Fibroblast of lung (primary cell): ENCODE data around the gene CORO2B. TPM values are rescaled to one million over a fixed set of nuclear protein-coding genes. Genes with fewer than 3 reads are reported as not detected.

ENCODE experiments used
- DNase-seq, 2 donors: peaks; one replicate each; pipeline versions ENCODE4 v3.0.0 to v3.0.0-alpha.2; 2010; ENCODE audit warnings: low read depth in 2 of 2
- H2AFZ ChIP-seq: 2 replicates; pipeline ENCODE4 v1.5.1; 2012; ENCODE audit warnings: low read length, control low read depth, inconsistent platforms
- H3K27ac ChIP-seq: 2 replicates; pipeline ENCODE4 v1.5.1; 2011; ENCODE audit warnings: low read length, control low read depth; ENCODE audit not compliant: insufficient read depth
- H3K27me3 ChIP-seq: 2 replicates; pipeline ENCODE4 v1.5.1; 2011; ENCODE audit warnings: mild to moderate bottlenecking, low read length; ENCODE audit not compliant: control insufficient read depth, insufficient read depth
- H3K36me3 ChIP-seq: 2 replicates; pipeline ENCODE4 v1.5.1; 2011; ENCODE audit warnings: low read length; ENCODE audit not compliant: control insufficient read depth, insufficient read depth
- H3K4me1 ChIP-seq: 2 replicates; pipeline ENCODE4 v1.5.1; 2011; ENCODE audit warnings: low read length; ENCODE audit not compliant: control insufficient read depth, insufficient read depth; ENCODE audit errors: extremely low read depth
- H3K4me2 ChIP-seq: 2 replicates; pipeline ENCODE4 v1.5.1; 2011; ENCODE audit warnings: low read length, control low read depth; ENCODE audit not compliant: insufficient read depth; ENCODE audit errors: extremely low read depth
- H3K4me3 ChIP-seq, 4 experiments: fragments of 200-600 bp in 1 of 4; sonication (generic) in 1 of 4; replicated peaks in 1 of 4; 2 replicates each; pipeline ENCODE4 v1.5.1; 2011 to 2016; ENCODE audit warnings: low read length in 4 of 4, low read depth in 3 of 4, mild to moderate bottlenecking in 3 of 4, control low read depth in 2 of 4, inconsistent platforms in 1 of 4, mixed read lengths in 1 of 4; ENCODE audit not compliant: insufficient read depth in 1 of 4; ENCODE audit errors: control extremely low read depth in 1 of 4
- H3K79me2 ChIP-seq: 2 replicates; pipeline ENCODE4 v1.5.1; 2012; ENCODE audit warnings: mild to moderate bottlenecking, low read length, inconsistent platforms; ENCODE audit not compliant: control insufficient read depth, insufficient read depth
- H3K9ac ChIP-seq: 2 replicates; pipeline ENCODE4 v1.5.1; 2011; ENCODE audit warnings: mild to moderate bottlenecking, low read length, control low read depth; ENCODE audit not compliant: insufficient read depth
- H3K9me3 ChIP-seq: 2 replicates; pipeline ENCODE4 v1.5.1; 2012; ENCODE audit warnings: low read depth, low read length; ENCODE audit not compliant: control insufficient read depth, insufficient read depth
- H4K20me1 ChIP-seq: 2 replicates; pipeline ENCODE4 v1.5.1; 2011; ENCODE audit warnings: low read length; ENCODE audit not compliant: control insufficient read depth, insufficient read depth; ENCODE audit errors: extremely low read depth
- EZH2 ChIP-seq: IDR thresholded peaks from 2 replicates; pipeline ENCODE4 v1.5.1; 2012; ENCODE audit warnings: low read length, control low read depth, mild to moderate bottlenecking; ENCODE audit errors: missing control alignments
- polyA plus RNA-seq, 2 donors: library from polyadenylated mRNA; depleted of rRNA in 1 of 2; stranded (reverse) in 1 of 2; unstranded in 1 of 2; fragments of >200 nt; gene quantifications; 2 replicates each; pipeline ENCODE4 v1.2.1, GENCODE V29; 2011 to 2012; ENCODE audit warnings: missing spikeins in 1 of 2
- total RNA-seq: library from RNA; depleted of rRNA; stranded (reverse); fragments of >200 nt; gene quantifications from 2 replicates; pipeline ENCODE4 v1.2.1, GENCODE V29; 2014
- TF ChIP-seq, protein P1 (sequence below), 2 donors: IDR thresholded peaks in 1 of 2; conservative IDR thresholded peaks in 1 of 2; 1 replicate in 1 of 2; 2 replicates in 1 of 2; pipeline ENCODE4 v1.5.1; 2011 to 2012; ENCODE audit warnings: low read length in 2 of 2, control low read depth in 1 of 2, inconsistent platforms in 1 of 2, low read depth in 1 of 2, mild to moderate bottlenecking in 1 of 2

Gene CORO2B
- total and polyA plus RNA-seq, 2 donors (not counting 1 experiment from before 2014, with no cell fraction given), result 17.5 to 25.3 TPM

DNA sequence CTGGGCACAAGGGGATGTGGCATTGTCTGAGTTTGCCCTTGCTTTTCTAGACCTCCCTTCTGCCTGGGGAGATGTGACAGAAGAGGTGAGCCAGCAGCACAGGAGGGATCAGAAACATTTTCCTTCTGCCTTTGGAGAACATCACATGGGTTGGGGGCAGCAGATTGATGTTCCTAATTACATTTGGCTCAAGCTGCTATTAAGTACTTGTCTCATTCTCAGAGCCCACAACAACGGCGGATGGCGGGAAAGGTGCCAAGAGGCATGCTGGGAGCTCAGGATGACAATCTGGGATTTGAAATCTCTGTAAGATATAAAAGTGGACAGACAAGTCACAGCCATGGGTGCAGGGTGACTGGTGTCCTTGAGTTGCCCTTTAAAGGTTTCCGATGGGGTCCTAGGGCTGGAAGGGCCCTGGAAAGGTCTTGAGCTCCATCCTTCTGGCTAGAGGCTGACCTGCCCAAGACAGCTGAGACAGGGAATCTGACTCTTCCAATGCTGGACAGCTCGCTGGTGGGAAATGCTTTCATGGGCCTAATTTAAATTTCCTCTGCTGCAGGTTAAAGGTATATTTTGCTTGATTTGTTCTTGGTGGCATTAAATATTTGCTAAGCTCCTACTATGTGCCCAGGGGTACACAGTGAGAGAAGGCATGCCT is 2.4 kb upstream of the CORO2B start:
- peaks cover 12% of the 10 kb centered on the region for H3K27me3 ChIP-seq
- DNase-seq, result no peak
- TF ChIP-seq, protein P1, sequence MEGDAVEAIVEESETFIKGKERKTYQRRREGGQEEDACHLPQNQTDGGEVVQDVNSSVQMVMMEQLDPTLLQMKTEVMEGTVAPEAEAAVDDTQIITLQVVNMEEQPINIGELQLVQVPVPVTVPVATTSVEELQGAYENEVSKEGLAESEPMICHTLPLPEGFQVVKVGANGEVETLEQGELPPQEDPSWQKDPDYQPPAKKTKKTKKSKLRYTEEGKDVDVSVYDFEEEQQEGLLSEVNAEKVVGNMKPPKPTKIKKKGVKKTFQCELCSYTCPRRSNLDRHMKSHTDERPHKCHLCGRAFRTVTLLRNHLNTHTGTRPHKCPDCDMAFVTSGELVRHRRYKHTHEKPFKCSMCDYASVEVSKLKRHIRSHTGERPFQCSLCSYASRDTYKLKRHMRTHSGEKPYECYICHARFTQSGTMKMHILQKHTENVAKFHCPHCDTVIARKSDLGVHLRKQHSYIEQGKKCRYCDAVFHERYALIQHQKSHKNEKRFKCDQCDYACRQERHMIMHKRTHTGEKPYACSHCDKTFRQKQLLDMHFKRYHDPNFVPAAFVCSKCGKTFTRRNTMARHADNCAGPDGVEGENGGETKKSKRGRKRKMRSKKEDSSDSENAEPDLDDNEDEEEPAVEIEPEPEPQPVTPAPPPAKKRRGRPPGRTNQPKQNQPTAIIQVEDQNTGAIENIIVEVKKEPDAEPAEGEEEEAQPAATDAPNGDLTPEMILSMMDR (conservative IDR thresholded peaks at IDR 0.05 in 1 of 2, IDR thresholded peaks at IDR 0.05 in 1 of 2; ENCODE audit: low read depth in 1 of 2, low read length in 2 of 2), result no peak
- no peak for TF ChIP-seq EZH2

DNA sequence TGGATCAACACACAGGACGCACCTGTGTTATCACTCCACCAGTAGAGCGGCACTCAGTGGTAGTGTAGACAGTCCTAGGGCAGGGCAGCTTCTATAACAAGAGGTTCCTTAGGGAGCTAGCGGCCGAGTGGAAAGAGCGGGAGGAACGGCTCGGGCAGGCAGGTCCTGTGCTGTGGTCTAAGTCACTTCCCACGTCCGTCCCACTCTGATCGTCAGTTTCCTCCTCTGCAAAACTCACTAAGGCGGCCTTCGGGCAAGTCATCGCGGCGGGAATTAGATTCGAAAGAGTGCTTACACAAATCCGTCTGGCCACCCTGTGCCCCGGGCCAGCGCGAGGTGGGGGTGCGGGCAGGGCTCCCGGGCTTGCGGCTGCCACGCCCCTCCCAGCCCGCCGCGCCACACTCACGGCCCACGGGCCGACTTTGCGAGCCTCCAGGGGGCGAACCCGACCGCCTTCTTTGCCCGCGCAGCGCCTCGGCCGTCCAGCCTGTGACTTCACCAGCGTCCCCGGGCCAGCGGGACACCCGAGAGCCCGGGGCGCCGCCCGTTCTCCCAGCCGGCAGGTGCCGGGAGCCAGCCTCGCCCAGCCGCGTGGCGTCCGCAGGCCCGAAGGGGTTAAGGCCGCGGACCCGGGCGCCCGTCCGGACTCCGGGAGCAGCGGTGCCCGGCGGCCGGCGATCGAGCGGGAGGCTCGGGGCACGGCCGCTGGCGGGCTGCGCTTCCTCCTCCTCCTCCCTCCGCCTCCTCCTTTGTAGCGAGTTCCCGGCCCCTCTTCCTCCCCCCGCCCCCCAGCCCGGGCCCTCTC is 416 bp upstream of the CORO2B start:
- H4K20me1 ChIP-seq, result no peaks in the 10 kb centered on the region
- peak overlapping the region; percentile 52 to 82 (median 78) for H3K4me3 ChIP-seq
- peak overlapping the region; percentile 68 for H3K9ac ChIP-seq
- H3K4me2 ChIP-seq, result peak overlapping the region; percentile 92
- H3K79me2 ChIP-seq, result peaks cover 49% of the 10 kb centered on the region
- peak; percentile 69 to 75 for DNase-seq
- peak overlapping the region; percentile 85 for H2AFZ ChIP-seq
- H3K36me3 ChIP-seq, result no peaks in the 10 kb centered on the region
- H3K4me1 ChIP-seq, result peaks cover 9% of the 10 kb centered on the region
- H3K9me3 ChIP-seq, result no peaks in the 10 kb centered on the region
- peaks cover 4% of the 10 kb centered on the region for H3K27me3 ChIP-seq
- H3K27ac ChIP-seq, result peak overlapping the region; percentile 51
- TF ChIP-seq EZH2, result no peak
- TF ChIP-seq, protein P1 (conservative IDR thresholded peaks at IDR 0.05 in 1 of 2, IDR thresholded peaks at IDR 0.05 in 1 of 2; ENCODE audit: low read depth in 1 of 2, low read length in 2 of 2), result peak; percentile 39 to 46

More for the DNA sequence above, 2.4 kb upstream of the CORO2B start:
- Histone ChIP-seq H2AFZ (no peak overlapping the region), H3K4me1 (peaks cover 4% of the 10 kb centered on the region), H3K9ac (no peak overlapping the region), H3K4me3 (no peak overlapping the region), H3K36me3 (no peaks in the 10 kb centered on the region), H3K79me2 (peaks cover 29% of the 10 kb centered on the region), H4K20me1 (no peaks in the 10 kb centered on the region), H3K27ac (no peak overlapping the region), H3K9me3 (no peaks in the 10 kb centered on the region), H3K4me2 (no peak overlapping the region)

DNA sequence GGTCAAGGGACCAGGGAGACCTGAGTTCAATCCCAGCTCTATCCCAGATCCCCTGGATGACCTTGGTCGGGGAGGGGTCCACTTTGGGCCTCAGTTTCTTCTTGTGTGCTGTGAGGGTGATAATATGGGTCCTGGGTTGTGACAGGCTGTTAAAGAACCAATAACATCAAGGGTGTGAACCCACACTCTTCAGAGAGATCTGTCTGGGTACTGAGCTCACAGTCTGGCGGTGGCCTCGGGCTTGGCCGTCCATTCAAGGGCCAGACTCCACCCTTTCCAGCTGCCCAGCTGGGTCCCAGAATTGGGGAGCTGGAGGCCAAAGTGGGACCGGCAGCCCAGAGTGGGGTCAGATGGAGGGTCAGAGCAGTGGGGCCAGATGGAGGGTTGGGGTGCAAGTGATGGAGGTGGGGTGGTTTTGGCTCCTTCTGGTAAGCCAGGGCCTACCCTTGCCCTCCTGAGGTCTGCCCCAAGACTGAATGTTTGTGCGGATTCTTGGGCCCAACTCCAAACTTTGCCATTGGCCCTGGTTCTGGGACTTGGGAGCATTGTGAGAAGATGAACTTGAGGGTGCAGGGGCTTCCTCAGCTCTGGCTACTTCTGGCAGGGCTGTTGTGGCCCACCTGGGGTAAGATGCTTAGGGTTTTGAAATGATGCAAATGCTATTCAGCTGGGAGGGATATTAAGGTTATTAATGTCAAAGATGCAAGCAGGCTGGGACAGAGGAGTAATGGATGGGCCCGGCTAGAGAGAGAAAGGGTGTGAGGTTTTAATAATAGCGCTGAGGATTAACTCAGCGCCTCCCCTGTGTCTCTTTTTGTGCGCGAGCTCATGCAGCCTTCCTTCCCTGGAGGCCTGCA is 1.5 kb downstream of the CORO2B start:
- Histone ChIP-seq H3K4me1 (peaks cover 14% of the 10 kb centered on the region), H4K20me1 (no peaks in the 10 kb centered on the region), H3K79me2 (peaks cover 68% of the 10 kb centered on the region), H3K9me3 (no peaks in the 10 kb centered on the region), H3K4me2 (peak overlapping the region; percentile 83), H3K4me3 (peak overlapping the region; percentile 64 to 82 (median 78)), H3K27ac (peak overlapping the region; percentile 64), H3K27me3 (no peaks in the 10 kb centered on the region), H2AFZ (no peak overlapping the region), H3K36me3 (no peaks in the 10 kb centered on the region), H3K9ac (no peak overlapping the region)
- TF ChIP-seq, protein P1 (conservative IDR thresholded peaks at IDR 0.05 in 1 of 2, IDR thresholded peaks at IDR 0.05 in 1 of 2; ENCODE audit: low read depth in 1 of 2, low read length in 2 of 2), result no peak
- TF ChIP-seq EZH2, result no peak
- DNase-seq, result no peak
